GM19099 (cell line): ENCODE measurements around the gene LRRC55.

Source experiments
- POLR2A ChIP-seq: IDR thresholded peaks from 3 replicates; pipeline ENCODE4 v1.6.1; 2011; ENCODE audit warnings: low read depth; ENCODE audit not compliant: insufficient read length; ENCODE audit errors: extremely low read depth

LRRC55 gene

GRCh38 chr11:57235761-57236703 is 54.3 kb downstream of the LRRC55 start:
- no peak for TF ChIP-seq POLR2A

DNA sequence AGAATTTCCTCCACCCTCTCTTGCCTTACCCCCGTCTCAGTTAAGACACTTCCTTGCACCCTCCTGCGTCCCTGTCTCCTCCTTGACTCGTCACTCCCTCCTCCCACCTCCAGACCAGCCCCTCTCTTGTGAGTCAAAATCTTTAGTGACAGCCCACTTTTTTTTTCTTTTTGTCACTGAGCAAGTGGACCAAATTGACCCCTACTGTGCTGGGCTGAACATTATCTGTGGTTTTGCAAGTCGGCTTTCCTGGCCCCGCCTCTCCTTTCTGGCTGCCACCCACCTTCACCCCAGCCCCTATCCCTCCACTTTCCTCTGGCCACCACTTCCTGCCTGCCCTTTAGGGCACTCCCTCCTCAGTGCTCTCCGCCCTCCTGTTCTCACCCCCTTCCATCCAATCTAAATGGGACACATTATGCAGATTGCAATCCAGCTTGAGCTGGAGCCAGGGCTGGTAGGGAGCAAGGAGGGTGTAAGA is 55.5 kb downstream of the LRRC55 start, which contains the start of gene APLNR:
Gene APLNR, minus strand, starts transcription at position 47 of the 478 bp plus-strand sequence. CDS start 246 bp downstream, outside the sequence.
- no peak for TF ChIP-seq POLR2A

GRCh38 chr11:57239348-57239747 is 57.6 kb downstream of the LRRC55 start:
- TF ChIP-seq POLR2A, result no peak

DNA sequence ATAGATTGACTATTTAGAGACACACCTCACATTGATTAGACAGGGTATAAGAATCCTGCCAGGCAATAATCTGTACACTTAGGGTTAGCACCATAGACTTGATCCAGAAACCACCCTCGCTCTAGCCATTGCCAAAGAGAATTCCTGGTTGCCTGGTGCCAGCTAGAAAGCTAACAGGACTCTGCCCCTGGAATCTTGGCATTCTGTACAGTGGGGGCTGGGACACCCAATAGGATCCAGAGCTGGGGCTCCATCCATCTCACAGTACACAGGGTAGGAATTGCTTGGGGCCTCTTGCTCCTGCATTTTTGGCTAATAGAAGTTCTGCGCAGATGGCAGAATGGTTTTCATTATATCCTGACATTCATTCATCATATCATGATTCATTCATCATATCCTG is 58.3 kb downstream of the LRRC55 start:
- no peak for TF ChIP-seq POLR2A

DNA sequence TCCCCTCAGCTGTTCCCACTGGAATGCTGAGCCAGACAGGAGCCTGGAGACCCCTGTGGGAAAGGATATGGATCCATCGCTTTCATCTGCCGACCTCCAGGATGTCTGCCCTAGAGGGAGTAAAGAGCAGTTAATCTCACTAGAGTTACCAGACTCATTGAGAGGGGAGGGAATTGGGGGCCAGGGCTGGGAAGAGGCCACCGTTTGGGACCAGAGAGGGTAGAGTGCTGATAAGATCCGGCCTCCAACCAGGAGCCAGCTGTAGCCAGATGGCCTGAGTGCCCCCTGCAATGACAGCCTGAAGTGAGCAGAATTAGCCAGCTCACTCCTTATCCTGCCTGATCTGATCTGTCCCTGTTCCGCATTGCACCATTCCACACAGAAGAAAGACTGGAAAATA is 59.0 kb downstream of the LRRC55 start:
- no peak for TF ChIP-seq POLR2A
